NCI-H2081 (cell line): Measurements from ENCODE around the gene AP2B1.
"Not testable (repeated sequence)": the region's sequence is repeated elsewhere in the genome, so short reads cannot be mapped to it uniquely, and the experiment has no call there.

ENCODE experiments used
- DNase-seq, 2 experiments: peaks; one replicate each; lab custom pipeline; 2025; lab: John Stamatoyannopoulos, UW

AP2B1 gene

DNA sequence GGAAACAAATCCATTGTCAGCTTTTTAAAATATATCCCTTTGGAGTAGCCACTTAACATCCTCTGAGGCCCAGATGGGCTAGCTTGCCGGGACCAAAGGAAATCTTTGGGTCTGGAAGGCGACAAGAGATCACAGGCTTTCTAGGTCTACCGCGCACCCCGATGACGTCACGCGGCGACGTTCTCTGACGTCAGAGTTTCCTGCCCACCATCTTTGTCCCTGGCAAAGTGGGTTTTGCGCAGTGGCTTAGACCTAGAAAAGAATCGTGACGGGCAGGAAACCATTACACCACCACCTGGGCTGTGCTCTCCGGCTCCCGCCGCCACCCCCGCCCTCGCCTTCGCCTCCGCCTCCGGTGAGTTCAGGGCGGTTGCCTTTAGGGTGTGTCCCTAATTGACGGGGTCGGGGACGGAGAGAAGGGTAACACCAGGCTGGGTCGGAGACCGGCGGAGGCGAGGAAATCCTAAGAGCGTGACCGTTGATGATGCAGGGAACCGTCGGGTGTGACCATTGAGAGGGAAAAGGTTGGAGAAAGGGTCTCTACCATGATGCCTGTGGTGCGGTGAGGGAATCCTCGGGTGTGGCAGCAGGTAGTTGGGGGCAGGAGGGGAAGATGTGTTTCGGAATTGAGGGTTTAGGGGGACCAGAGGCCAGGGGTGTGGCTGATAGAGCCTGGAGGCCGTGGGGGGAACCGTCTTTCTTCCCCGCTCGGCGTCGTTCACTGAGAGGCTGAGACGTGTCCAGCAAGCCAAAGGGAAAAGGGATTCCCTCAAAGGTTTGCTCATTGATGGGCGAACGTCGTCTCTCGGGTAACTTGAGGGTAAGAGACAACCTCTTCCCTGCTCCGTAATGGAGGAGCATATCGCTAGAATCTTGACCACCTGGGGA lies at the start of gene AP2B1:
Gene AP2B1, plus strand, starts transcription at position 249 of the 888 bp plus-strand sequence. CDS start 6,709 bp downstream, outside the sequence.
- DNase-seq = peak; percentile 95 to 99

DNA sequence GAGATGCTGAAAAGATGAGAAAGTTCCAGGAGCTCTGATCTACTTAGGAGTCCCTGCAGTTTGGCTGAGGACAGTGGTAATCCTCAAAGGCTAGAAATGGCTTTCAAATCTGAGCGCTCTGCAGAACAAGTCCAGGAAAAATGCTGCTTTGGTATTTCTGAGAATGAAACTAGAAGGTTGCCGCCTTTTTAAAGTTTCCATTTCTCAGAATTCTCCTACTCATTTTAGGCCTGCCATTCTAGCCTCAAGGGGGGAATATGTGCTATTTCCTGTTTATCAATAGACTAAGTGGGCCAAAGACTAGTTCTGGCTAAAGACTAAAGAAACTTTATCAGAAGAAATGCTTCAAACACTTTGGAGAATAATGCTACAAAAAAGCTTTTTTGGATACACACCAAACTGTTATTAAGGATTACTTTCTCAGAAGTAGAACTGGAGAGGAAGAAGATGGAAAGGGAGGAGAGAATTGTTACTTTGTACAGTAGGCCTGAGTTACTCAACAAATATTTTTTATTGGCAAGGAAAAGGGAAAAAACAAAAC lies 49.5 kb upstream of the AP2B1 start, which contains the start of gene SLFN12L:
Gene SLFN12L, minus strand, starts transcription at position 78 of the 541 bp plus-strand sequence. CDS start 15,314 bp downstream, outside the sequence.
- no peak for DNase-seq

DNA sequence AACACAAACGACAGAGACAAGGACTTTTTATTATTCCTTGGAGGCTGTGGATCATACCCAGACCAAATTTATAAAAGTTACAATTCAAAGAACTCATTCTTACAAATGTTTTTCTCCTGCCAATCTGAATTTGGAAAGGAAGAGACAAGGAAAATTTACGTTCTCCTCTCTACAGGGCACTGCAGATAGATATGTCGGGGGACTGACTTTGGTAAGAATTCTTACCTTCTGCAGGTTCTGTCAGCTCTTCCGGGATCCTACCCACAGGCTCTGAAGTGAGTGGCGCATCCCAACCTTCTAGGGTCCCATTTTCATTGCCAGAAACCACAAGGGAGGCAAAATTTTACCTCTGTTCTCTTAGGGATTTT lies 47.5 kb upstream of the AP2B1 start:
- DNase-seq = no peak

DNA sequence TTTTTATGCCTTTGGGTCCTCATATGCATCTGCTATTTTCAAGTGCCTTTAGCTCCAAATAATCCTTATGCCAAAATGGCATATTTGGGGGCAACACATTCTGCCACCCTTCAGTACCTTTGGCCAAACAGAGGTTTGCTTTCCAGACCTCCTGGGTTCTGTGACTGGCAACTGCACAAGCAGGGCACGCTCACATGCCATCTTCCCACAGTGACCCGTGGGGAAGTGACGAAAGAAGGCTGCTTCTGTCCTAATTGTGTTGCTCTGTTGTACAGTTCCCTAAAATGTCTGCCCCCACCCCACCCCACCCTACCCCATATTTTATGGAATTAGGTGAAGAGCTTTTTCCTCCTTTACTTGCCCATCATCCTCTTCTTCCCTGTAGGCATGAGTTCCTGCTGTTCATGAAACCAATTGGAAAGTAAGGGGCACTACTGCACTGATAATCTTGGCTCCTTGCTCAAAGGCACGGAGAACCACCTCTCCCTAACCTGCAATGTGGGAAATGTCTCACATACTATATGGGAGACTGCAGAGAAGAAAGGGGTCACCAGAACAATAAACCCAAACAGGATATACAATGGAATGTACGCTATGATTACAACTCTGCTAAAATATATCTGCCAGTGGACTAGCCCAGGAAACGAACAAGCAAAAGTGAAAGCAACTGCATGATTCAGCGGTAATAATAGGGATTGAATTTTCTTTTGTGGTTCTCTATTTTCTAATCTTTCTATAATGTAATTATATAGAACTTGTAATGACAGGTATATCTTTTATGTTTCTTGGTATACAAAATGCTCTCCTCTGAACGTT lies 46.3 kb upstream of the AP2B1 start:
- DNase-seq = no peak

DNA sequence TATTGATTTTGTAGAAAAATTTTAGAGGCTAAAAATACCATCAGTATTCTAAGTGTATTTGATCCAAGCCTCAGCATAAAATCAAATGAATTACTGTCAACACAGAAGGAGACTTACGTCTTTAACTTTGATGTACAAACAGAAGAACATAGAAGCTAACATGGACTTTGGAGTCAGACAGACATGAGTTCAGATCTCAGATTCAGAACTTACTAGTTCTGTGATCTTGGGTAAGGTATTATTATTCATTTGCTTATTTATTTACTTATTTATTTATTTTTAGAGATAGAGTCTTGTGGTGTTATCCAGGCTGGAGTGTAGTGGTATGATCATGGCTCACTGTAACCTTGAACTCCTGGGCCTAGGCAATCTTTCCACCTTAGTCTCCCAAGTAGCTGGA lies 45.7 kb upstream of the AP2B1 start:
- no peak for DNase-seq

DNA sequence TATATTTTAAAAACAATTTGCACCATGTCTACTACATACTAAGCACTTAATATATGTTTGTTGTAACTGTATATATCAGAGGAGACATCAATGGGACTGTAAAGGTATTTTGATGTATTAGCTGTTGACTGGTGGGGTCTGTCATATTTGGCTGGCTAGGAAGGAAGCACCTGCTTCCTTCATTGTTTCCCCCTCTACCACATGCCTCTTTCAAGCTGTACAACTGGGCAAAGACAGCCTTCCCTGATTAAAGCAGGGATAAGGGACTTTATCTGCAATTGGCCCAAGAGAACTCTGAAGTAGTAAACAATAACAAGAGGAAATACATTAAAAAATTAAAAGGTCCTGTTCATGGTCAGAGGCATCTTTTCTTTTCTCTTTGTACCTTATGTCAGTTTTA lies 44.1 kb upstream of the AP2B1 start:
- no peak for DNase-seq

DNA sequence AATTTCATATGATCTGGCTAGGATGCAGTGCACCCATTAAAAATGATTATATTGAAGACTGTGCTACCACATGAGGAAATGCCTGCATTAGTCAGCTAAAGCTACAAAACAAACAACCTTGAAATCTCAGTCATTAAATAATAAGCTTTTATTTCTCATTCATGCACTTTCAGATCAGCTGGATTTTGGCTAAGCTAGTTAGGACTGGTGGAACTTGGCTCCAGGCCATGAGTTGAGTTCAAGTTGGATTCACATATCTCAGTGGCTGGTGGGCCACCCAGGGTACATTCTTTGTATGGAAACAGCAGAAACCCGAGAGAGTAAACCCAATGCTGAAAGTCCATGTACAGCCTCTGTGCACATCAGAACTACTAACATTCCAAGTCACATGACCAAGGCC lies 43.3 kb upstream of the AP2B1 start:
- DNase-seq = no peak

DNA sequence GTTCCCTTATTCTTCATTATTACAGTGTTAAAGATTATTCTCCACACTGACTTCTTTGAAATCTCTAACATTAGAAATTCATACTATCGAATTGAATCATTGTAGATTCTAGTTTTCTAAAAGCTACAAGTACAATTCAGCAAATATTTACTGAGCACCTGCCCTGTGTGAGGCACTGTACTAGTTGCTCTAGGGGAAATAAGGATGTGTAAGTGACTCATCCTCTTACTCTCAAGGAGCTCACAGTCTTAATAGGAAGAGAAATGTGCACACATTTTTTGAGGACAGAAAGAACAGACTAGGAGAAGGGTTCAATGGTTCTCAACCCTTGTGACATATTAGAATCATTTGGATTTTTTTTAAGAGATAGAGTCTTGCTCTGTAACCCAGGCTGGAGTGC lies 42.0 kb upstream of the AP2B1 start:
- DNase-seq = no peak

DNA sequence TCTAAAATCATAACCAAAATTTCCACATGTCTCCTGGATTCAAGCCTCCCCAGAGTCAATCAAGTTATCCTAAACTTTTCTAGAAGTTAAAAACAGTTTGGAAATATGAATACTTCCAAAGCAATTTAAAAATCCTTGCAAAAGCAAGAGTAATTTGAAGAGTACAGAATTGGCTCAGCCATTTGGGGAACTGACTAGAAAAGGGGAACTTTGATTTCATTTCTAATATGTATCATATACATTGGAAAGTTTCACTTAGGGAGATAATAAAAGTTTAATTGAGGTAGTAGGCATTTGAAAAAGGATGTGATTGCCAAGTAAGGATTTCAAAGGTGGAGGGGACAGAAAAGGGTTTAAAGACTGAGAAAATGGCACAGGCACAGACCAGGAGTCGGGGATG lies 40.6 kb upstream of the AP2B1 start:
- DNase-seq = no peak

DNA sequence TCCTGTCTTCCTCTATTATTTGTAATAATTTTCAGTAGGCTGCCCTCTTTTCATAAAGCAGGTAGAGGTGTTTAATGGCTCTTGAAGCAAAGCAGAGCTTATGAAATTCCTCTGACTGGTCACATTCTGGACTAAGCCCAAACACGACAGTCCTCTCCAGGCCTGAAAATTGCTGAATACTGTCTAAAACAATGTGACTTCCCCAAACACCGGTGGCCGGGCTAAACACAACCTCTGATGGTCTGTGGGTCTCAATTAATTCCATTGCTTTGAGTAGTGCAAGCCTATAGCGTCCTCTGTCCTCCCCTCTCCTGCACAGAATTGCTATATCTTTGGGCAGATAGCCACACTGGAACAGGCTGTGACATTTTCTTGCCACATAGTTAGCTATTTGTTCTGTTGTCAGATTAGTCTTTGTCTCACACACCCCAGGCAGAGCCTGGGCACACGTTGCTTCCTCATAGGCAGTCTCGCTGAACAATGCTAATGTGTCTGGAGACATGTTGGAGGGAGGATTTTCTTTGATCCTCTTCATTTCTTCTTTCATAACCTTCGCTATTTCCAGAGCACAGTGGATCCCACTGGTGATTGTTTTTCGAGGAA lies 38.8 kb upstream of the AP2B1 start:
- DNase-seq = no peak

DNA sequence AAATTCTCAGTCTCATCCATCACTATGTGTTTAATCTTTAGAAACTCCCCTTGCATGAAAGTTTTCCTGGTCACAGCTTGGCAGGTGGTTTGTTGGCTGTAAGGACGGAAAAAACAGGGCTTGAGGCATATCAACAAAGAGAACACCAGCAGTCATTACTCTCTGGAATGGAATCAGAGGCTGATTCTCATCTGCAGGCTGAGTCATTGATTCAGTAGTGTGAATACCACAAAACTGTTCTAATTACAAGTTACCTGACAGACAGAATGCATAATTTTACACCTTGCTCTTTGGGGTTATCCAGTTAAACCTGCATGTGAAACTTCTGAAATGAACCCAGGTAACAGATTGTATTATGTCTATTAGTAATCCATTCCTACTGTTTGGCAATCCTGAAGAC lies 38.1 kb upstream of the AP2B1 start:
- no peak for DNase-seq

DNA sequence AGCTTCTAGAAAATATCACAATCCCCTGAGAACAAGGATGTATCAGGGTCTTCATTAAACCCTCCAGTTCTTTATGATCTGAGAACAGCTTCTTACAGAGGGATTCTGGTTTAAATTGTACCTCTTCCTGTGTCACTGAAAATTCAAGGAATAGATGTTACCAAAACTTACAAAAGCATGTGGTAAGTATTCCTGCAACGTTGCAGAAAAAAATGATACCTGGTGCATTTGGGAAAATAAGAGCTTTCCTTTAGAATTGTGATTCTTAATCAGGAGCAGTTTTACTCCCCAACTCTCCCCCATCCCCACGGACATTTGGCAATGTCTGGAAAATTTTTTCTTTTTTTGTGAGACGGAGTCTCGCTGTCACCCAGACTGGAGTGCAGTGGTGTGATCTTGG lies 33.8 kb upstream of the AP2B1 start:
- no peak for DNase-seq

DNA sequence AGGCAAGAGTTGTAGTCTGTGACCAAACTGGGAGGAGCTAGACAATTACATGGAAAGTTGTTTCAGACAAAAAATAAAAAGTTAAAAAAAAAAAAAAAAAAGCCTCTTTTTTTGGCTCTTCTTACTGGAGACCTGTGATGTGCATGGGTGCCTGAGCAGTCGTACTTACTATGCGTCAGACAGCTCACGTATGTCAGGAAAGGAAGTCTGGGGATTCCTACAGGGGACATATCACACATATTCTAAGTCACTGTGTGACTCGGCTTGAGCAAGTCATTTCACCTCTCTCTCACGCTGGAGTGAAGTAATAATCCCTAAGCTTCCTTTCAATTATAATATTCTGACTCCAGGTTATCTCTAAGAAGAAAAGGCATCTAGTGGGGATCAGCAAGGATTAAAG lies 32.5 kb upstream of the AP2B1 start:
- DNase-seq = no peak

DNA sequence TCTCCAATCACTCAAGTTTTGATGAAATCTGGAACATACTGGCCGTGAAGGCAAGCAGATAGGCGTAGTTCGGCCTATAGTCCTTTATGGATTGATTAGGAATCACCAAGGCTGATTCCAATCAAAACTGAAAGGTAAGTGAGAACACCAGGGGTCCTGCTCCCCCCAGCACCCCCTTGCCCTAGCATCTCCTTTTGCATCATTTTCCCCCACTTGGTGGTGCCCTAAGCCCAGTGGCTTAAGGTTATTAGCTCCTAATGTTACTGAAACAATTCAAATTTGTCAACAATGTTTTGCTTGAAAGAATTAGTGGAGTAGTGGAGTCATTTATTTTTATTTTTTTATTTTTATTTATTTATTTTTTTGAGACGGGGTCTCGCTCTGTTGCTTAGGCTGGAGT lies 31.4 kb upstream of the AP2B1 start:
- DNase-seq = no peak

DNA sequence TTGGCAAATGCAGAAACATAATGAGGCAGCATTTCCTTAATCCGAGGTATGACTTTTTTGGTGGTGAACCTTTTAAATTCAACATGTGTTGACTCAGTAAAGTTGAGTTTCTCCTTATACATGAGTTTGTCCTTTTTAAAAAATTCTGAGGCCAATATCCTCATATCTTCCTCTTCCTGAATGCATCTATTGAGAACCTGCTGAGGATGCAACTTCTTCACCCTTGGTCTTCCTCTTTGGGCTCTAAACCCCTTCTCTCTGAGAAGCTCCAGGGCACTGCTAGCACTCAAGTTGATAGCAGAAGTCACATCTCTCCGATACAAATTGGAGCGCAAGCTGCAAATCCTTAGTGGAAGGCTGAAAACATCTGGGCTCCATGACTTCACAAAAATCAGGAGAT lies 29.8 kb upstream of the AP2B1 start:
- DNase-seq = no peak

DNA sequence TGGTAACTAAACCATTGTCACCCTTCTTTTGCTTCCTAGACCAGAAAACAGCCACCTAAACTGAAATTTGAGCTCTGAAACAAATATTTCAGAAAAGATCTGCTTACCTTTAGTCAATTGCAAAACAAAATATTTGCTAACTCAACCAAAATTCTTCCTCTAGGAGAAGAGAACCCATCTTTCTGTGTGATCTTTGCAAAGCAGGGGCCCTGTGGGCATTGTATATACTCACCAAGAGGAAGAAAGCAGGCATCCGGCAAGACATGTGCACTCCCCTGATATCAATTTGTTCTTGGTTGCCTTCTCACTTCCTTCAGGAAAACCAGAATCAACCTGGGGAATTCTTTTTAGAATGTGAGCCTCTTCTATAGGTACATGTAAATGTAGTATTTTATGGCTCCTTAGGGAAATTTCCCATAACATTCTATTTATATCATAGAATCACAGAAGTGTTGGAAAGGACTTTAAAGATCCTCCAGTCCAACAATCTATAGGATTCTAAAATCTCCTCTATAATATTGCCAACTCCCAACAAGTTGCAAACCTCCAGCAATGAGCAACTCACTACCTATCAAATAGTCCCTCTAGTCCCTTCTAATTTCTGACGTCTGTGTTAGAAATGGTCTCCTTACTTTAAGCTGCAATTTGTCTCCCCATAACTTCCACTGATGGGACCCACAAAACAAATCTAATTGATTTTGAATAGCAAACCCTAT lies 27.5 kb upstream of the AP2B1 start:
- DNase-seq = no peak

DNA sequence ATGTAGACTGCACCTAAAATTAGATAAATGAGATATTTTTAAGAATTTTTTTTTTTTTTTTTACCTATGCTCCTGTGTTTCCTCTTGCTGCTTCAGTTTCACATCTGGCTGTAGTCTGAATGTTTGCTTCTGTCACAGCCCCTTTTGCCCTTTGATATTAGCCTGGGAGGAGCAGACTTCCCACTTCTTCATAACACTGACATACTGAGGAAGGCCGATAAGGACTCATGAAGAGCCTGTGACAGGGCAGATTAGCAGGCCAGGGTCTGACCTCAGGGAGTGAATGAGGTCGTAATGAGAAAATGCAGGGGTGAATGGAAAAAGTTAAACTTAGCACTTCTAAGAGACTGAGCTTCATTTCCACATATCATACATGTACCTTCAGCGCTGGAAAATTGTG lies 26.4 kb upstream of the AP2B1 start, which contains the start of gene SLFN14:
Gene SLFN14, minus strand, starts transcription at position 117 of the 400 bp plus-strand sequence. CDS start 2,757 bp downstream, outside the sequence.
- no peak for DNase-seq

DNA sequence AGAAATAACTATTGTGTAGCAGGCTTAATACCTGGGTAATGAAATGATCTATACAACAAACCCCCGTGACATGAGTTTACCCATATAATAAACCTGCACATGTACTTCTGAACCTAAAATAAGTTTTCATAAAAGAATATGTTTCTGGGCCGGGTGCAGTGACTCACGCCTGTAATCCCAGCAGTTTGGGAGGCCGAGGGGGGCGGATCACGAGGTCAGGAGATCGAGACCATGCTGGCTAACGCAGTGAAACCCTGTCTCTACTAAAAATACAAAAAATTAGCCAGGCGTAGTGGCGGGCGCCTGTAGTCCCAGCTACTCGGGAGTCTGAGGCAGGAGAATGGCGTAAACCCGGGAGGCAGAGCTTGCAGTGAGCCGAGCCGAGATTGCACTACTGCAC lies 23.9 kb upstream of the AP2B1 start:
- not testable (repeated sequence) for DNase-seq

DNA sequence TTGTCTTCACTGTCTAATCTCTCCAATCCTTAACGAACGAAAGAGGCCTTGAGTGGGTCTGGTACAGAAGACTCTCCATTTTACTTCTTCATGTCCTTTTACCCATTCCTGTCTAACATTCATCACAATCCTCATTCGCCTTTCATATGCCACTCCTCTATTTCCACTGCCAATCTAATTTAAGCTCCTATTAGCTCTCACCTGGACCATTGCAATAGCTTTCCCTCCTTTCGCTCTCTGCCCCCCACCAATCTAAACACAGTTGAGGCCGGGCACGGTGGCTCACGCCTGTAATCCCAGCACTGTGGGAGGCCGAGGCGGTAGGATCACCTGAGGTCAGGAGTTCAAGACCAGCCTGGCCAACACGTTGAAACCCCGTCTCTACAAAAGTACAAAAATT lies 20.2 kb upstream of the AP2B1 start:
- no peak for DNase-seq

DNA sequence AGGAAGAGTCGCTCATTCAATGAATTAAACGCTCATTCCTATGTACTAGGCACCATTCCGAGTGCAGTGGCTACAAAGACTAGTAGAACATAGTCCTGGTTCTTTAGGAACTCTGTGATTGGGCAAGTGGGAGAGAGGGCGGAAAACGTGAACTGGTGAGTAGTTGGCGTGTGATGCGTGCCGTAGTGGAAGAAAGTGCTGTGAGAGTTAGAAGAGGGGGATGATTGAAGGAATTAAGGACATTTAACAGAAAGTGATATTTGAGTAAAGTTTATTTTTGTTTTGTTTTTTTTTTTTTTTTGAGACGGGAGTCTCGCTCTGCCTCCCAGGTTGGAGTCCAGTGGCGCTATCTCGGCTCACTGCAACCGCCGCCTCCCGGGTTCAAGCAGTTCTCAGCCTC lies 18.6 kb upstream of the AP2B1 start:
- DNase-seq = peak in 1 of 2 experiments; percentile 46

DNA sequence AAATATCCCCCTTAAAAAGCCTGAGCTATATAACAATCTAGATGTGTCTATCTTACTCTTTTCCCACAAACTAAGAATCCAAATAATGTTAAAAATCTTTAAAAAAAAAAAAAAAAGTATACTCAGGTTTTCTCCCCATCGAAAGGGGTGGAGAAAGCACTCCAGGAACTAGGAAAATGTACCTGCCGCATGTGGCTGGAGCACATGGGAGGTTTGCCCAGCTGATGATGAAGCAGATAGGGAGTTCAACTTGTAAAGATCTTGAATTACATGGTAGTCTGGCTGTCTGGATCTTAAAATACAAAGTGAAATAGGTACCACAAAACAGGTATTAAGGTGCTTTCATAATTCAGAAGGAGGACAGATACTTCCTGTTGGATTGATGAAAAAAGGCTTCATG lies 17.7 kb upstream of the AP2B1 start:
- no peak for DNase-seq

DNA sequence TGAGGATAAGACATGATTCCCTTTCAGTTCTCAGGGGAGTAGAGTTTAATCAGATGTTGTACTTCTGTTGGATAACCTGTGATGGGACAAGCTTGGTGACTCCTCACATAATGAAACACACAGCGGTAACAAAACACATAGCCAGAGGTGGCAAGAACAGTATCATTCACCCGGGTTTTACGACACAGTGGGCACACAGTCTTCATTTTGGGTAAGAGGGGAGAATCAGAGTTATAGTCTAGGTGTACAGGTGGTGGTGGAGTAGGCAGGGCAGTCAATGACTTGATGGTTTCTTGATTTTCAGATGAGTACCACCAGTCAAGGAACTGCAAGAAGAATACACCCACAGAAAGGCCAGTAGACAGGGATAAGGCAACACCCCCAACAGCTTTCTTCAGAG lies 11.4 kb upstream of the AP2B1 start:
- no peak for DNase-seq
